MCF 10A (cell line): ENCODE results near the gene UFC1. TPM values are rescaled to one million over a fixed set of nuclear protein-coding genes. Genes with fewer than 3 reads are reported as not detected.

Experiments
- BruUV-seq: library from RNA; stranded (reverse); fragments of 400-500 nt; replicated peaks from 2 replicates; lab custom pipeline; 2021; lab: Mats Ljungman, UMichigan
- CTCF ChIA-PET: fragments of 300-600 bp; sonication (Branson Sonifier 250); formaldehyde crosslinking; extraction: SDS; loops from one replicate; lab custom pipeline; 2021; ENCODE audit warnings: antibody characterized with exemption, inconsistent platforms; lab: Yijun Ruan, JAX
- POLR2A ChIA-PET: fragments of 300-600, 350-650 bp; sonication (Branson Sonifier 250); formaldehyde crosslinking; extraction: SDS; loops from one replicate; lab custom pipeline; 2020; ENCODE audit warnings: antibody characterized with exemption, inconsistent platforms; lab: Yijun Ruan, JAX
- DNase-seq: peaks from one replicate; pipeline ENCODE4 v3.0.0-alpha.2; 2018; ENCODE audit not compliant: unreplicated experiment
- H3K27ac Mint-ChIP-seq: one replicate; pipeline ENCODE4 v1.8.0; 2022; ENCODE audit warnings: mild to moderate bottlenecking, low read depth, mixed read lengths; ENCODE audit not compliant: unreplicated experiment
- H3K27me3 Mint-ChIP-seq: one replicate; pipeline ENCODE4 v1.8.0; 2022; ENCODE audit warnings: mixed read lengths; ENCODE audit not compliant: insufficient read depth, unreplicated experiment
- H3K36me3 Mint-ChIP-seq: one replicate; pipeline ENCODE4 v1.8.0; 2022; ENCODE audit warnings: mild to moderate bottlenecking, moderate library complexity, mixed read lengths; ENCODE audit not compliant: insufficient read depth, unreplicated experiment
- H3K4me1 Mint-ChIP-seq: one replicate; pipeline ENCODE4 v1.8.0; 2022; ENCODE audit warnings: mixed read lengths; ENCODE audit not compliant: insufficient read depth, unreplicated experiment
- H3K4me3 Mint-ChIP-seq: one replicate; pipeline ENCODE4 v1.8.0; 2022; ENCODE audit warnings: mild to moderate bottlenecking, moderate library complexity, mixed read lengths; ENCODE audit not compliant: unreplicated experiment
- H3K9me3 Mint-ChIP-seq: one replicate; pipeline ENCODE4 v1.8.0; 2022; ENCODE audit warnings: mixed read lengths; ENCODE audit not compliant: unreplicated experiment
- CTCF ChIP-seq: fragments of 200-600 bp; IDR thresholded peaks from one replicate; pipeline ENCODE4 v1.8.0; 2022; ENCODE audit warnings: antibody characterized with exemption, mild to moderate bottlenecking; ENCODE audit not compliant: unreplicated experiment
- intact Hi-C: fragments of 100-400 bp; cut with micrococcal nuclease; formaldehyde crosslinking; loops from 2 replicates; pipeline ENCODE4 v1.14.1; 2022
- total RNA-seq: library from RNA; stranded (reverse); gene quantifications from 2 replicates; pipeline ENCODE4 v1.2.3, GENCODE V29; 2022

Gene UFC1
- total RNA-seq, 1 experiment from 2014 or later, result 125 TPM

- TF ChIP-seq CTCF, result no peak
- H3K4me3 Mint-ChIP-seq, result no peak overlapping the region
- intact Hi-C loops, result no loop called here
- no peak for DNase-seq
- no peak overlapping the region for H3K27ac Mint-ChIP-seq
- peaks cover 46% of the 10 kb centered on the region for H3K4me1 Mint-ChIP-seq
- POLR2A ChIA-PET, result interaction anchor here (0.6 to 2.9 kb wide), 9 partner anchors 17 to 569 kb away, joined by 3 to 11 read pairs (median 4); partner anchors contain the start of genes DEDD, FCER1G and TOMM40L
- CTCF ChIA-PET, result interaction anchor here (0.5 to 4.1 kb wide), 10 partner anchors 9 to 208 kb away, joined by 3 to 28 read pairs (median 6); partner anchors contain the start of gene TOMM40L
- H3K36me3 Mint-ChIP-seq, result peaks cover 2% of the 10 kb centered on the region
- BruUV-seq, result no TSS peak
- H3K9me3 Mint-ChIP-seq, result no peaks in the 10 kb centered on the region
- H3K27me3 Mint-ChIP-seq, result no peaks in the 10 kb centered on the region
Observed at GRCh38 chr1:161197560-161198193, 43.9 kb downstream of the UFC1 start.

GRCh38 chr1:161198194-161198896 lies 44.6 kb downstream of the UFC1 start:
- CTCF ChIA-PET, result interaction anchor here (0.5 to 4.1 kb wide), 17 partner anchors 10 to 188 kb away, joined by 3 to 28 read pairs (median 4); partner anchors contain the start of genes PPOX and TOMM40L
- DNase-seq, result peak; percentile 81
- Mint-ChIP-seq H3K27ac (no peak overlapping the region), H3K36me3 (peaks cover 9% of the 10 kb centered on the region), H3K4me3 (peak overlapping the region; percentile 11), H3K4me1 (peaks cover 45% of the 10 kb centered on the region), H3K9me3 (no peaks in the 10 kb centered on the region), H3K27me3 (no peaks in the 10 kb centered on the region)
- intact Hi-C loops, result no loop called here
- BruUV-seq, result no TSS peak
- no peak for TF ChIP-seq CTCF
- POLR2A ChIA-PET, result interaction anchor here (0.6 to 2.9 kb wide), 13 partner anchors 12 to 568 kb away, joined by 3 to 11 read pairs (median 4); partner anchors contain the start of genes DEDD, FCER1G and TOMM40L

- no peak for TF ChIP-seq CTCF
- peak within 1 kb of the TSS; percentile 11 for H3K4me3 Mint-ChIP-seq
- intact Hi-C loops, result no loop called here
- peak; percentile 44 for DNase-seq
- POLR2A ChIA-PET, result interaction anchor here (0.7 to 2.9 kb wide), 9 partner anchors 12 to 190 kb away, joined by 3 to 11 read pairs (median 4); partner anchors contain the start of genes FCER1G and TOMM40L
- peaks cover 46% of the 10 kb centered on the region for H3K4me1 Mint-ChIP-seq
- H3K27me3 Mint-ChIP-seq, result no peaks in the 10 kb centered on the region
- CTCF ChIA-PET, result interaction anchor here (0.5 to 4.1 kb wide), 20 partner anchors 10 to 1221 kb away, joined by 3 to 28 read pairs (median 4); partner anchors contain the start of genes PPOX and TOMM40L
- H3K27ac Mint-ChIP-seq, result no peak within 1 kb of the TSS
- H3K36me3 Mint-ChIP-seq, result peaks cover 15% of the 10 kb centered on the region
- no peaks in the 10 kb centered on the region for H3K9me3 Mint-ChIP-seq
- no TSS peak for BruUV-seq
Observed at GRCh38 chr1:161198897-161199431, 45.2 kb downstream of the UFC1 start, which contains the start of gene ADAMTS4. Gene ADAMTS4, minus strand, starts transcription at chr1:161199054. Its CDS starts 427 bp downstream, at chr1:161198627.
